Ovary (tissue), 3 donors: ENCODE data around the gene CCT8L2.
"Not testable (repeated sequence)": the region's sequence is repeated elsewhere in the genome, so short reads cannot be mapped to it uniquely, and the experiment has no call there.

Experiments
- CTCF ChIP-seq, 3 donors: fragments of 450-650 bp in 2 of 3; fragments of 200-600 bp in 1 of 3; IDR thresholded peaks; one replicate each; pipeline versions ENCODE4 v1.5.1 to v1.8.0; 2016 to 2022; ENCODE audit warnings: antibody characterized with exemption in 3 of 3, mild to moderate bottlenecking in 1 of 3
- EP300 ChIP-seq: sonication (generic); formaldehyde crosslinking; IDR thresholded peaks from one replicate; pipeline ENCODE4 v1.6.1; 2017; ENCODE audit warnings: antibody characterized with exemption
- POLR2A ChIP-seq: fragments of 450-650 bp; IDR thresholded peaks from one replicate; pipeline ENCODE4 v1.6.1; 2017; ENCODE audit warnings: antibody characterized with exemption, mild to moderate bottlenecking, moderate library complexity
- donor health status: DM: no; HTN: no; CAD: no.

GRCh38 chr22:16600644-16601436 lies 8.2 kb upstream of the CCT8L2 start:
- TF ChIP-seq CTCF (IDR thresholded peaks at IDR 0.05); POLR2A; EP300: not testable (repeated sequence)
